ENCODE results near the gene RERE.
"Not testable (repeated sequence)": the region's sequence is repeated elsewhere in the genome, so short reads cannot be mapped to it uniquely, and the experiment has no call there.

GRCh38 chr1:8448505-8448904, 368.9 kb downstream of the RERE start:
- not testable (repeated sequence) for TF ChIP-seq CTCF, POLR2A (IDR thresholded peaks at IDR 0.05)

Data from heart left ventricle (tissue), 13 donors.